Skeletal muscle tissue (tissue), 4 donors: ENCODE data around the gene PSEN1. TPM values are rescaled to one million over a fixed set of nuclear protein-coding genes. Genes with fewer than 3 reads are reported as not detected.

ENCODE experiments used
- H3K27ac ChIP-seq: one replicate; pipeline ENCODE4 v1.7.0; 2013; ENCODE audit warnings: mild to moderate bottlenecking, low read depth, low read length, inconsistent platforms
- H3K27me3 ChIP-seq, 3 donors: one replicate each; pipeline ENCODE4 v1.7.0; 2013; ENCODE audit warnings: low read length in 3 of 3; ENCODE audit not compliant: control insufficient read depth in 3 of 3, insufficient read depth in 3 of 3
- H3K36me3 ChIP-seq, 3 donors: one replicate each; pipeline ENCODE4 v1.7.0; 2013; ENCODE audit warnings: low read length in 3 of 3; ENCODE audit not compliant: control insufficient read depth in 3 of 3, insufficient read depth in 3 of 3
- H3K4me1 ChIP-seq, 3 donors: one replicate each; pipeline ENCODE4 v1.7.0; 2013; ENCODE audit warnings: low read length in 3 of 3, mild to moderate bottlenecking in 3 of 3; ENCODE audit not compliant: control insufficient read depth in 3 of 3, insufficient read depth in 3 of 3
- H3K4me3 ChIP-seq, 3 donors: one replicate each; pipeline ENCODE4 v1.7.0; 2013; ENCODE audit warnings: low read length in 3 of 3
- H3K9ac ChIP-seq, 3 donors: one replicate each; pipeline ENCODE4 v1.7.0; 2013; ENCODE audit warnings: low read length in 3 of 3, mild to moderate bottlenecking in 3 of 3, moderate library complexity in 2 of 3, low read depth in 1 of 3
- H3K9me3 ChIP-seq, 3 donors: one replicate each; pipeline ENCODE4 v1.7.0; 2013; ENCODE audit warnings: low read length in 3 of 3; ENCODE audit not compliant: control insufficient read depth in 3 of 3
- total RNA-seq: library from RNA; depleted of rRNA; stranded (reverse); fragments of >200 nt; gene quantifications from one replicate; pipeline ENCODE4 v1.2.3, GENCODE V29; 2014
- donor health status: Osteomylitis.

PSEN1 gene
- total RNA-seq, 1 donor from 2014 or later = 35.0 TPM

DNA sequence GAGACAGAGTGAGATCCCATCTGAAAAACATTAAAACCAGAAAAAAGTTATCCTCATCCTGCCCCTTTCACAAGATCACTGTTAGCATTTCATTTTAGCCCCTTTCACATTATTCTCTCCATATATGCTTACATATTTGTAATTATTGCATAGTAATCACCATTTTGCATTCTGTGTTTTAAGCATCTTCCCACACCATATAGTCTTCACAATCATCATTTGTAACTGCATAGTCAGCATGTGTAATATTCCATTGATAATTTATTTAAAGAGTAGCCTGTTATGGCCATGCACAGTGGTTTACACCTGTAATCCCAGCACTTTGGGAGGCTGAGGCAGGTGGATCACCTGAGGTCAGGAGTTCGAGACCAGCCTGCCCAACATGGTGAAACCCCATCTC, 112.8 kb downstream of the PSEN1 start:
- Histone ChIP-seq H3K9me3 (no peaks in the 10 kb centered on the region), H3K4me3 (no peak overlapping the region), H3K27ac (no peak overlapping the region), H3K27me3 (peaks cover 6 to 22% (median 21%) of the 10 kb centered on the region in 3 donors), H3K36me3 (no peaks in the 10 kb centered on the region), H3K9ac (no peak overlapping the region), H3K4me1 (peaks cover 0 to 3% (median 0%) of the 10 kb centered on the region in 3 donors)

DNA sequence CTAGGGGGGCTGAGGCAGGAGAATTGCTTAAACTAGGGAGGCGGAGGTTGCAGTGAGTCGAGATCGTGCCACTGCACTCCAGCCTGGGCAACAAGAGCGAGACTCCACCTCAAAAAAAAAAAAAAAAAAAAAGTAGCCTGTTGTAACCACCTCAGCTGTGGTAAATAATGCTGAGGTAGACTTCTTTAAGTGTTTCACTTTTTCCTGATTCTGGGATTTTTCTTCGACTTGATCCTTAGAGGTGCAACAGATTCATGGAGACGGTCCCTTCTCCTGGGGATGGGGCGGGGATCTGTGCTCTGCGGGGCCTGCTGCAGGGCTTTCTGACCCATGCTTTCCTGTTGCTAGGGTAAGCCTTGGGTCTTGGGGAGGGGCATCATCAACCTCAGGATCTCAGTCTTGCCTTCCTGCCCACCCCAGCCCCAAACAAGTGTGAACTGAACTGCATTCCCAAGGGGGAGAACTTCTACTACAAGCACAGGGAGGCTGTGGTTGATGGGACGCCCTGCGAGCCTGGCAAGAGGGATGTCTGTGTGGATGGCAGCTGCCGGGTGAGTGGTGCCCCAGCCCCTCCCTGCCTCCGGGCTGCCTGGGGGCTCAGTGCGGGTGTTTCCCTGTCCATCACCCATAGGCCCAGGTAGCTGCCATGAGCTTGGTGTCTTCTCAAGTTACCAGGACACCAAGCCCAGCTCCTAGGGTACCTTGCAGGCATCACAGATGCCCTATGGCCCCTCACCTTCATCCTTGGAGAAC, 113.4 kb downstream of the PSEN1 start:
- Histone ChIP-seq H3K36me3 (no peaks in the 10 kb centered on the region), H3K9me3 (no peaks in the 10 kb centered on the region), H3K9ac (no peak overlapping the region), H3K27ac (no peak overlapping the region), H3K4me3 (no peak overlapping the region), H3K4me1 (peaks cover 0 to 3% (median 0%) of the 10 kb centered on the region in 3 donors), H3K27me3 (peaks cover under 1 to 17% (median 14%) of the 10 kb centered on the region in 3 donors)

DNA sequence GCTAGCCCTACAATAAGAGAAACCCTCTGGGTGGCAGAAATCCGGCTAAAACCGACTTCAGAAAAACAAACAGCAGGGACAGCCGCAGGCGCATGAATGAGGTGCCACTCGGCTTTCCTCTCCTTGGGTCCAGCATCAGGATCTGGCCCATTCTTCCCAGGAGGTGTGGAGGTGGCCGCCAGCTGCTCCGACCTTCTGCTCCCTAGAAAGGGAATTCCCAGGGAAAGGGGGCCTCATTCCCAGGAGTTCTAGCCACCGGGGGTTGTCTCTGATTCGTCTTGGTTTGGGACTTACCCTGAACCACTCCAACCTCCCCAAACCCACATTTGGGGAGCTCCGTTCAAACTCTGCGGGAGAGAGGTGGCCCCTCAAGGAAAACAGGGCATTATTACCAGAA, 114.0 kb downstream of the PSEN1 start:
- Histone ChIP-seq H3K4me3 (no peak overlapping the region), H3K9me3 (no peaks in the 10 kb centered on the region), H3K27ac (no peak overlapping the region), H3K9ac (no peak overlapping the region), H3K36me3 (no peaks in the 10 kb centered on the region), H3K4me1 (peaks cover 0 to 3% (median 0%) of the 10 kb centered on the region in 3 donors), H3K27me3 (peaks cover 0 to 11% (median 10%) of the 10 kb centered on the region in 3 donors)

DNA sequence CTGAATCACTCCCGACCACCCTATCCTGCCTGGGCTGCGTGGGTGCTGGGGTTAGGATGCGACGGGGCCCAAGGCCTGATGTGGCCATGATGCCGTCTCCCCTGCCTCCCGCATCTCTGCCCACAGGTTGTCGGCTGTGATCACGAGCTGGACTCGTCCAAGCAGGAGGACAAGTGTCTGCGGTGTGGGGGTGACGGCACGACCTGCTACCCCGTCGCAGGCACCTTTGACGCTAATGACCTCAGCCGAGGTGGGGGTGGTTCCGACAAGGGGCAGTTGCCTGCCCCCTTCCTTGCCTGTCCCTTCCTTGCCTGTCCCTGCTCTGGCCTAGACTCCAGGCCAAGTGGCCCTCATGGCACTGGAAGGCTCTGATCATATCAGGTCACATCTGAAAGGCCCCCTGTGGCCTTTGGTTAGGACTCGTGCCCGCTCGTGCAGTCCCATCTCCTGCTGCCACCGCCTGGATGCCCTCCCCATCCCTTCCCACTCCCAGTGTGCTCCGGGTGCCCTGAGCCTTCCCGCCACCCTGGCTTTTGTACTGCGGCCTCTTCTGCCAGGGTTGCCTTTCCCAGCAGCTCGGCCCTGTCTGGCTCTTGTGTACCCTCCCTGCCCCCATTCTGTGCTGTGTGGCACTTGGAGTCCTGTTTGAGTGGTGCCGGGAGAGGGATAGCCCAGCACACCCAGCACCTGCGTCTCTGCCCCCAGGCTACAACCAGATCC, 114.6 kb downstream of the PSEN1 start:
- Histone ChIP-seq H3K27me3 (peaks cover 0 to 8% (median 5%) of the 10 kb centered on the region in 3 donors), H3K9ac (no peak overlapping the region), H3K4me1 (no peaks in the 10 kb centered on the region), H3K36me3 (no peaks in the 10 kb centered on the region), H3K9me3 (no peaks in the 10 kb centered on the region), H3K27ac (no peak overlapping the region), H3K4me3 (no peak overlapping the region)

DNA sequence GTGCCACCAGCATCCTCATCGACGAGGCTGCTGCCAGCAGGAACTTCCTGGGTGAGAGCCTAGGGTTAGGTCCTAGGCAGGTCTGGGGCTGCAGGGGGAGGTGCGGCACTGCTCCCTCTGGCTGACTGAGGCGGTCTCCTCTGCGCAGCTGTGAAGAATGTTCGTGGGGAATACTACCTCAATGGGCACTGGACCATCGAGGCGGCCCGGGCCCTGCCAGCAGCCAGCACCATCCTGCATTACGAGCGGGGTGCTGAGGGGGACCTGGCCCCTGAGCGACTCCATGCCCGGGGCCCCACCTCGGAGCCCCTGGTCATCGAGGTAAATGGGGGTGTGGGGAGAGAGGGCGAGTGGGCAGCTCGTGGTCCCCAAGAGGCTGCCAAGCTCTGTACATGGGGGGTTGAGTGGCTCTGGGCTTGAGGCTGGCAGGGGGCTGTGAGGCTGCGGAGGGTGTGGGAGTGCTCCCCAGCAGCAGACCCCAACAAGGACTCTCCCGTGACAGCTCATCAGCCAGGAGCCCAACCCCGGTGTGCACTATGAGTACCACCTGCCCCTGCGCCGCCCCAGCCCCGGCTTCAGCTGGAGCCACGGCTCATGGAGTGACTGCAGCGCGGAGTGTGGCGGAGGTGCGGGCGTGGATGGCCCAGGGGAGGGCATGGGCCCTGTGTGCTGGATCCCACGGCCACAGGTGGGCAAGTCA, 115.4 kb downstream of the PSEN1 start:
- Histone ChIP-seq H3K36me3 (no peaks in the 10 kb centered on the region), H3K4me3 (no peak overlapping the region), H3K4me1 (no peaks in the 10 kb centered on the region)

DNA sequence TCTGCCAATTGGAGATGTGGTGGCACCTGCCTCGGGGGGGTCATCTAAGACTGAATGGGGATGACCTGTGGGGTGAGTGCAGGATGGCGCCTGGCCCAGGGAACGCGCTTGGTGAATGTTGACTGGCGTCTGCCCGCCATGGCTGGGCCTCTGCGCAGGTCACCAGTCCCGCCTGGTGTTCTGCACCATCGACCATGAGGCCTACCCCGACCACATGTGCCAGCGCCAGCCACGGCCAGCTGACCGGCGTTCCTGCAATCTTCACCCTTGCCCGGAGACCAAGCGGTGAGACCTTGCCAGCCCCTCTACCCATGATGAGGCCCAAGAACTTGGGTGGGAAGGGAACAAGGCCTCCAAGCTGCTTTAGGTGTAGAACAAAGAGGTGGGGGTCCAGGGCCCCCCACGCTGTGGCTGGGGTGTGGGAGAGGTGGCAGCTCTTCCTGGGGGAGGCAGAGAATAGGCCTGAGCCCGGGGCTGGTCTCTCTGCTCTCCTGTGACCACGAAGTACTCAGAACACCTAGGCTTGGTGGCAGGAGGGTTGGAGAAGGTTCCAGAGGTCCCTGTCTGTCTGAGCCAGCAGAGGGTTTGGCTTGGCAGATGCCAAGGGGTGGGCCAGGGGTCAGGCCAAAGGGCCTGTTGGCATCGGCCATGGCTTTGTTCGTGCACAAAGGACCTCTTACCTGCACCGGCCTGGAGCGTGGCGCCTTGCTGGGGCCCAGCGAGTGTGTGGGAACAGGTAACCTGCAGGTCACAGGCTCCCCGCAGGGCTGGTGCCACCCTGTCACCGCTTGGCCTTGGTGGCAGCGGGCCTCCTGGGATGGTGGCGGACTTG, 116.4 kb downstream of the PSEN1 start:
- Histone ChIP-seq H3K9ac (no peak overlapping the region), H3K9me3 (no peaks in the 10 kb centered on the region), H3K27me3 (no peaks in the 10 kb centered on the region), H3K27ac (no peak overlapping the region), H3K4me3 (no peak overlapping the region), H3K4me1 (no peaks in the 10 kb centered on the region), H3K36me3 (no peaks in the 10 kb centered on the region)

More for the DNA sequence above, 115.4 kb downstream of the PSEN1 start:
- H3K27me3 ChIP-seq = peaks cover 0 to 6% (median 4%) of the 10 kb centered on the region in 3 donors
- no peaks in the 10 kb centered on the region for H3K9me3 ChIP-seq
- no peak overlapping the region for H3K27ac ChIP-seq
- no peak overlapping the region for H3K9ac ChIP-seq

DNA sequence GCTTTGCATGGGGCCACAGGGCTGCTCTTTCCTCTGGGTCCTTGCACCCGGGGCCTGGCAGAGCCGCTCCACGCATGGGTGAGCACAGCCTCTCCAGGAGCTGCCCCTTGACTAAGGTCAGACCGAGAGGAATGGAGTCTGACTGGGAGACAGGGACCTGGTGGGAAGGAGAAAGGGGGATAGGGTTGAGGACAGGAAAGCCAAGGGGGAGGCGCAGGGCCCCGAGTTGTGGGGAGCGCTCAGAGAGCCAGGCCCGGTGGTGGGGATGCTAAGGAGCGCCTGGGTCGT, 117.0 kb downstream of the PSEN1 start:
- Histone ChIP-seq H3K4me3 (no peak overlapping the region), H3K27ac (no peak overlapping the region), H3K36me3 (no peaks in the 10 kb centered on the region), H3K27me3 (no peaks in the 10 kb centered on the region), H3K9ac (no peak overlapping the region), H3K9me3 (no peaks in the 10 kb centered on the region), H3K4me1 (no peaks in the 10 kb centered on the region)

DNA sequence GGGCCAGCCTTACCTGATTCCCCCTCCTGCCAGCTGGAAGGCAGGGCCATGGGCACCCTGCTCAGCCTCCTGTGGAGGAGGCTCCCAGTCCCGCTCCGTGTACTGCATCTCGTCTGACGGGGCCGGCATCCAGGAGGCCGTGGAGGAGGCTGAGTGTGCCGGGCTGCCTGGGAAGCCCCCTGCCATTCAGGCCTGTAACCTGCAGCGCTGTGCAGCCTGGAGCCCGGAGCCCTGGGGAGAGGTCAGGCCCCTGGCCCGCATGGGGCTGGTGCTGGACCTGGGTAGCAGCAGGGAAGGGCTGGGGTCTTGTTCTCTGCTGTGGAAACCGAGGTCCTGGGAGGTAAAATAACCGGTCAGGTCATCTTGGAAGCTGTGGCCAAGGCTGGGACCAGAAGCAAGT, 117.4 kb downstream of the PSEN1 start:
- Histone ChIP-seq H3K27ac (no peak overlapping the region), H3K36me3 (no peaks in the 10 kb centered on the region), H3K9me3 (no peaks in the 10 kb centered on the region), H3K27me3 (no peaks in the 10 kb centered on the region), H3K4me3 (no peak overlapping the region), H3K4me1 (no peaks in the 10 kb centered on the region), H3K9ac (no peak overlapping the region)

DNA sequence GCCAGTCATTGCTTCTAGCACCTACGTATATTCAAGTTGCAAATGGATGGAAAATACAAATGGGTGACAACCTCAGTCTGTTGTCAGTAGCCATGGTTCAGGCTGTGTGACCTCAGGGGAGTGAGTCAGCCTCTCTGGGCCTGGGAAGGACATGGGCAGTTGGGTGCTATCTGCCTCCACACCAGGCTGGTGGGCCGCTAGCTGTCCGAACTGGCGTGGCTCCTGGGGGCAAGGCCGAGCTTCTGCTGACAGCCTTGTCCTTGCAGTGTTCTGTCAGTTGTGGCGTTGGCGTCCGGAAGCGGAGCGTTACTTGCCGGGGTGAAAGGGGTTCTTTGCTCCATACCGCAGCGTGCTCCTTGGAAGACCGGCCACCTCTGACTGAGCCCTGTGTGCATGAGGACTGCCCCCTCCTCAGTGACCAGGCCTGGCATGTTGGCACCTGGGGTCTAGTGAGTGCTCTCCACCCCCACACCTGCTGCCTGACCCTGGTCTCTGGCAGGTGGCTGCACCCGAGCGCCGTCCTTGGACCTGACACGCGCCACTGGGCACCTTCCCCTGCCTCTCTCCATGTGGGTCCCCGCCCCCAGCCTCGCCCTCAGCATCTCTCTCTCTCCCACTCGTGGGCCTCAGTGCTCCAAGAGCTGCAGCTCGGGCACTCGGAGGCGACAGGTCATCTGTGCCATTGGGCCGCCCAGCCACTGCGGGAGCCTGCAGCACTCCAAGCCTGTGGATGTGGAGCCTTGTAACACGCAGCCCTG, 118.1 kb downstream of the PSEN1 start:
- Histone ChIP-seq H3K27me3 (no peaks in the 10 kb centered on the region), H3K9ac (no peak overlapping the region), H3K36me3 (no peaks in the 10 kb centered on the region), H3K9me3 (no peaks in the 10 kb centered on the region), H3K27ac (no peak overlapping the region), H3K4me3 (no peak overlapping the region), H3K4me1 (no peaks in the 10 kb centered on the region)
